GM21576 (cell line): Measurements from ENCODE around the gene PYGM.

Source experiments
- ATAC-seq: cut with Tn5 transposase; IDR thresholded peaks from one replicate; pipeline ENCODE4 v1.9.1; 2021; ENCODE audit warnings: mild to moderate bottlenecking, moderate library complexity; ENCODE audit not compliant: unreplicated experiment

Gene PYGM

DNA sequence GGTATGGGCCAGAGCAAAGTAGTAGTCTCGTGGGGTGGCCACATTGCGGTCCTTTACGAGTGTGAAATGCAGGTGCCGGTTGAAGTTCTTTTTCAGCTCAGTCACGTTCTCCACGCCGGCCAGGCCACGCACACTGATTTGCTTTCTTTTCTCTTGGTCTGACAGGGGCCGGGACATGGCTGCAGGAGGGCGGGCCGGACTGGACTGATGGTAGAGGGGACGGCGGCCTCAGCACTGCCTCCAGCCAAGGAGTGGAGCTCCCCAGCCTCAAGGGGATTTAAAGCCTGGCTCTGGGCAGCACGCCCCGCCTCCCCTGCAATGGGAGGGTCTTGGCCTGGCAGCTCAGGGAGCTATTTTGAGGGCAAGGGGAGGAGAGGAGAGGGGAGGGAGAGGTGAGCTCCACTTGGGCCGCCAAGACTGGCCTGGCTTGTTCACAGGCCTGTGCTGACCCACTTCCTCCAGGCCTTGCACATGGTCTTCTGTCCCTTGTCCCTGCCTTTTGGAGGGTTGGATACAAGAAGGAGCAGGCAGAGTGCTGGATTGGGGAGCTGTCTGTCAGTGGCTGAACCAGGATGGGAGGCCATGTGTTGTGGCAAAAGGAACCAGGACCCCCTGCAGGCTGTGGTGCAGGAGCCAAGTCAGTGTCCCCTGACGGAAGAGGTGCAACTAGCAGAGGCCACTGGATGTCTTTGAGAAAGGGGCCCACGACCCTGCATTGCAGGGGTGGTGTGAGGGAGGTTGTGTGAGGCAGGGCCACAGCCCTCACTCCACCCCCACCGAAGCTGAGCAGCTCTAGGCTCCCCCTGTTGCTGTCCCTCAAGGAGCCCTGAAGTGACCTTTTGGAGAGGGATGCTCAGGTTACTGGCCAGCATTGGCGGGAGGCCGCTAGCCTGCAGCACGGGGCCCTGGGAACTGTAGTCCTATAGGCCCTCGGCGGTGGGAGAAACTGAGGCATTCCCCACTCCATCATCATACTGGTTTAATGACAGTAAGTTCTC lies at the start of gene PYGM:
Gene PYGM, minus strand, starts transcription at position 253 of the 998 bp plus-strand sequence. Its CDS starts 76 bp downstream, at position 177.
- ATAC-seq = no peak

- no peak for ATAC-seq
Measured at GRCh38 chr11:64805481-64805880, 45.7 kb upstream of the PYGM start.

DNA sequence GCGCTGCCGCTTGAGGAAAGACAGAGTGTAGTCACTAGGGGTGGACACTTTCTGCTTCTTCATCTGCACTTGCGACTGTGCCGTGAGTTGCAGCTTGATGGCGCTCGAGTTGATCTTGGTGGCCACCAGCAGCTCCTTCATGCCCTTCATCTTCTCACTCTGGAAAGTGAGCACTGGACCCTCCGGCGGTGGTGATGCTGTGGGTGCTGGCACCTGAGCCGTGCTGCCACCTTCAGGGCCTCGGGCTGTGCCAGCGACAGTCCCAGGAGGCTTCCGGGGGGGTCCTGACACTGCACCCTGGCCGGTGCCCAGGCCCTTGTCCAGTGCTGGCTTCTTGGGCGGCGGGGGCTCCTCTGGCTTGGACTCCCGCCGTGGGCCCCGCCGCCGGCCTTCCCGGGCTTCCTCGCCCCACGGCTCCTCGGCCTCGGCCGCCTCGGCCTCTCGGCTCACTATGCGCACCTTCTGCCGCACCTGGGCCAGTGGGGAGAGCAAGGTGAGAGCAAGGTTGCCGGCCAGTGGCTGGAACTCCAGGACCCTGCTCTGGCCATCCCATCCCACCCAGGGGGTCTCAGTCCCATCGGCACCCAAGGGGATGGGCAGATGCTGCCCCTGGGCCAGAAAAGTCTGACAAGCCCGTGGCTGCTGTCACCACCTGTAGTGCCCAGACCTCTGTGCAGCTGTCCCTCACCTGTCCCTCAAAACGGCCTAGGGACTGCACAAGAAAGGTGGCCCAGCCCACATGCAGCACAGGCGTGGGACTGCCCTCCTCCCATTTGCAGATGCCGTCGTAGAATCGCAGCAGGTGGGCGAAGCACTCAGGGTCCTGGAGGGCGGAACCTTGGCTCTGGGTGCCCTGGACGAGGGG lies 44.8 kb upstream of the PYGM start:
- ATAC-seq = no peak

GRCh38 chr11:64803846-64804345 lies 44.1 kb upstream of the PYGM start:
- ATAC-seq = no peak

- ATAC-seq = peak; percentile 57
Measured at GRCh38 chr11:64803158-64803845, 43.5 kb upstream of the PYGM start, which contains the start of gene MAP4K2. MAP4K2 (minus strand) TSS chr11:64803214; CDS start chr11:64803149, 65 bp downstream.

DNA sequence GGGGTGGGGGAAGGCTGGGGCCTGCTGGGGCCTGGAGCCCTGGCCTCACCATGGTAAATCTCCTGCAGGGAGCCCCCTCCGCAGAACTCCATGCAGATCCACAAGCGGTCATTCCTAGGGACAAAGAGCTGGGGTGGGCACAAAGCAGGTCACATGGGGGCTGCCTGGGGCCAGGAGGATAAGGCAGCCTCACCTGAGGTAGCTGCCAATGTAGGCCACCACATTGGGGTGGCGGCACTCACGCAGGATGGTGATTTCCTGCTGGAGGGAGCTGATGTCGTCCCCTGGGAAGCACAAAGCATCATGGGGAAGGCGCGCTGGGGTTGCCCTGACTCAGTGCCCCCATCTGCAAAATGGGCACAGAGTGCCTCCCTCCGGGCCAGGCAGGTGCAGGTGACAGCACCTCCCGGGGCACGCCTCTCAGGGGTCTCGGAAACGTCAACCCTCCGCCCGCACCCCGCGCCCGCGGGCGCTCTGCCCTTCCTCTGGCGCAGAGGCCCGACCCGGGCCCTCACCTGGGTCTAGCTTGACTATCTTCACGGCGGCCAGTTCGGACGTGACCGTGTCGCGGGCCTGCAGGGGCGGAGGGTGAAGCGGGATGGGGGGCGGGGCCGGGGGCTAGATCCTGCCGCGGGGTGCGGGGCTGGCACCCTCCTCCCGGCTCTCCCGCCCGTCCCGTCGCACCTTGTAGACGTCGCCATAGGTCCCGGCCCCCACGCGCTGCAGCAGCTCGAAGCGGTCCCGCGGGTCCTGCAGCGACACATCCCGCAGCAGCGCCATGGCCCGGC lies 42.8 kb upstream of the PYGM start:
- ATAC-seq = peak; percentile 18

DNA sequence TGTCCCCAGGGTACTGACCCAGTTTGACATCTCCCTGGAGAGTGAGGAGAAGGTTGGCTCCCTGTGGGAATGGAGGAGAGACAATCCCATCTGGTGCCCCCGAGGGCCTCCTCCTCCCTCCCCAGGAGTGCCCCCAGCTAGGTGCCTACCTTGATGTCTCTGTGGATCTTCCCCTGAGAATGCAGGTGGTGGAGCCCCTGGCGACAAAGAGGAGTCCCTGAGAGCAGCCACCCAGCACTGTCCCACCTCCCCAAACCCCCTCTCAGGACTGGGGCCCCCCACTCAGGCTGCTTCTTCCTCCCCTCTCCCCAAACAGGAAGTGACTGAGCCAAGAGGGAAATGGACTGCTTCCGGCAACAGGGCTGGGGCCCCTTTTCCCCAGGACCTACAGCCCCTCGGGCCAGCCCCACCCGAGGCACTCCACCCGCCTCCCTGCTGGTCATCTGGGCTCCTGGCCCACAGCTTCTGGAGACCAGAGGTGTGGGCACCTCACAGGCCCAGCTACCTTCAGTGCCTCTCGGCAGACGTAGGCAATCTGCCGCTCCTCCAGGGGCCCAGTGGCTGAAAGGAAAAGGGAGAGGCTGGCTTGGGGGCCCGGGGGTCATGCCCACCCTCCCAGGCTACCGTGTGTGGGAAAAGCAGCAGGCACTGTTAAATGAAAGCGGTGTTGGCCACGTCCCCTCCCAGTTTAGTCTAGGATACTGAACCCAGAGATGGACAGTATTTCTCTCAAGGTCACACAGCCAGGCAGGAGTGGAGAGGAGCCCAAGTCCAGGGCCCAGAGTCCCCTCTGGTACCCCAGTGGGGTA lies 42.0 kb upstream of the PYGM start:
- ATAC-seq = no peak

- ATAC-seq = no peak
Measured at GRCh38 chr11:64801158-64801464, 41.3 kb upstream of the PYGM start.

- ATAC-seq = no peak
Measured at GRCh38 chr11:64800303-64801157, 40.8 kb upstream of the PYGM start.

- ATAC-seq = no peak
Measured at GRCh38 chr11:64799623-64800302, 40.0 kb upstream of the PYGM start.

DNA sequence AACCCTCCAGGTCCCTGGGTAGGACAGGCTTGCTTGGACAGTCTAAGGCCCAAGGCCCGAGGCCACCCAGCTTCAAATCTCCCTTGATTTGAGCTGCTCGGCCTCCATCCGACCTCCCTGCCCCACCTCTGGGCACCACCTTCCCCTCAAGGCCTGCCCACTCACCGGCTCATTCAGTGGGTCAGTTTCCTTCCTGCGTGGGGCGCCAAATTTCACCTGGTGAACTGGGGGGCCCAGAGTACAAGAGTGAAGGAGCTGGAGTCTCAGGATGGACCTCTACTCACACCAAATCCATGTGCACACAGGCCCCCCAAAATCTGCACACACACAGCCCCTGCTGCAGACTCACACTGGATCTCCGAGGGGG lies 39.5 kb upstream of the PYGM start:
- ATAC-seq = no peak

GRCh38 chr11:64796757-64797541 lies 37.2 kb upstream of the PYGM start:
- ATAC-seq = no peak

- no peak for ATAC-seq
Measured at GRCh38 chr11:64796047-64796756, 36.4 kb upstream of the PYGM start.

- no peak for ATAC-seq
Measured at GRCh38 chr11:64794526-64794925, 34.8 kb upstream of the PYGM start.

DNA sequence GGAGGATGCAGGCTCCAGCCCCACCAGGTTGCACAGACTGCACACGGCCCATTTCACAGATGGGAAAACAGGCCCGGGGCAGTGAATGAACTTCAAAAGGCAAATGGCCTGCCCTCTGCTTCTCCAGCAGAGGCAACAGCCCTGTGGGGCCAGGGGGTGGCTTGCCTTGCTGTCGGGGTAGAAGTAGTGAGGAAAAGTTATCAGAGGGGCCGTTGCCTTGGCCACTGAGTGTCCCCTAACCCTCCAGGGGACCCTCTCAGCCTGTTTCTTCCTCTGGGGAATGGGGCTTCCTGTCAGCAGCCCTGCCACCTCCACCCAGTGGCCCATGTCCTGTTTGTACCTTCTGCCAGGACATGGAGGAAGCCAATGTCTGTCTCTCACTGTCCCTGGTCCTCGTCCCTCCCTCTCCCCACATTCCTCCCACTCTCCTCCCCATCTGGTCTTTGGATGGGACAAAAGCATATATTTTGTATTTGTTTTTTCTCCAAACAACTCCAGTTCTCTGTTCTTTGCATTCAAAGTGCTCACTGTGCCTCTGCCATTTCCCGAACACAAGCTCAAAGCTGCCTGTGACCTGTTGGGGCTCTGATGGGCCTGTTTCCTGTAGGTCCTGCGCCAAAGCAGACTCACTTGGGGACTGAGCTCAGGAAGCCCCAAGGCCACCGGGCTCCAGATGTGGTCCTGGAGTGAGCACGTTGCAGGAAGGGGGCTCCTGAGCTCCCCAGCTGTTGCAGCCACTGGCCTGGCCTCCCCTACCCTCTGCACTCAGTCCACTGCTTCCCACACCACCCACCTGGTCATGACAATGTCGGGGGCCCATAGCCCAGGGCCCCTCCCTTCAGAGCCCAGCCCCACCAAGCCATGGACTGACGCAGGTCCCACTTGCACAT lies 33.7 kb upstream of the PYGM start:
- no peak for ATAC-seq
